Endodermal cell (in vitro differentiated cells): ENCODE measurements around the gene ALG8. TPM values are rescaled to one million over a fixed set of nuclear protein-coding genes. Genes with fewer than 3 reads are reported as not detected.

Experiments used
- DNase-seq: peaks from one replicate; pipeline ENCODE4 v3.0.0-alpha.2; 2017
- H3K27ac ChIP-seq: 2 replicates; pipeline ENCODE4 v1.5.1; 2013; ENCODE audit warnings: mild to moderate bottlenecking, low read depth, low read length, moderate library complexity
- H3K27me3 ChIP-seq: 2 replicates; pipeline ENCODE4 v1.6.1; 2013; ENCODE audit warnings: mild to moderate bottlenecking, low read length, moderate library complexity; ENCODE audit not compliant: insufficient read depth, control insufficient read depth, poor library complexity, severe bottlenecking
- H3K36me3 ChIP-seq: 2 replicates; pipeline ENCODE4 v1.7.0; 2013; ENCODE audit warnings: mild to moderate bottlenecking, low read length, moderate library complexity; ENCODE audit not compliant: control insufficient read depth, insufficient read depth
- H3K4me1 ChIP-seq: one replicate; pipeline ENCODE4 v1.7.0; 2013; ENCODE audit warnings: low read length; ENCODE audit not compliant: control insufficient read depth, insufficient read depth
- H3K4me3 ChIP-seq: 2 replicates; pipeline ENCODE4 v1.5.1; 2013; ENCODE audit warnings: mild to moderate bottlenecking, low read length, moderate library complexity
- H3K9ac ChIP-seq: 2 replicates; pipeline ENCODE4 v1.6.1; 2013; ENCODE audit warnings: mild to moderate bottlenecking, low read length, moderate library complexity; ENCODE audit not compliant: poor library complexity, severe bottlenecking; ENCODE audit errors: extremely low read depth
- H3K9me3 ChIP-seq: 2 replicates; pipeline ENCODE4 v1.6.1; 2013; ENCODE audit warnings: mild to moderate bottlenecking, low read length, moderate library complexity; ENCODE audit not compliant: control insufficient read depth
- H3K27ac Mint-ChIP-seq: 2 replicates; pipeline ENCODE4 v1.8.0; 2020; ENCODE audit warnings: mixed read lengths
- H3K27me3 Mint-ChIP-seq: 2 replicates; pipeline ENCODE4 v1.8.0; 2021; ENCODE audit warnings: mild to moderate bottlenecking, mixed read lengths; ENCODE audit not compliant: insufficient read depth
- H3K36me3 Mint-ChIP-seq: 2 replicates; pipeline ENCODE4 v1.8.0; 2020; ENCODE audit warnings: low read depth, mixed read lengths
- H3K4me1 Mint-ChIP-seq: 2 replicates; pipeline ENCODE4 v1.8.0; 2020; ENCODE audit warnings: mixed read lengths
- H3K4me3 Mint-ChIP-seq: 2 replicates; pipeline ENCODE4 v1.8.0; 2020; ENCODE audit warnings: mild to moderate bottlenecking, moderate library complexity, mixed read lengths
- H3K9me3 Mint-ChIP-seq: 2 replicates; pipeline ENCODE4 v1.8.0; 2020; ENCODE audit warnings: mild to moderate bottlenecking, mixed read lengths
- CTCF ChIP-seq: fragments of 200-600 bp; sonication (generic); conservative IDR thresholded peaks from 2 replicates; pipeline ENCODE4 v1.5.0; 2021; ENCODE audit warnings: antibody characterized with exemption, mild to moderate bottlenecking
- WGBS, 2 experiments: methylation state at CpG; one replicate each; pipeline versions ENCODE4 v1.1.5 to v1.1.7; 2013; ENCODE audit warnings: missing lambda C conversion rate in 2 of 2, mixed read lengths in 1 of 2; ENCODE audit not compliant: insufficient coverage in 1 of 2, insufficient read length in 1 of 2; 5-methylcytosine and 5-hydroxymethylcytosine counted together
- total RNA-seq, 2 donors: library from RNA; stranded (reverse); fragmentation: NEBNext Ultra II Directional in 1 of 2; extraction: Animal tissue kit (Norgen Biotek cat#: 25700) in 1 of 2; gene quantifications; 2 replicates in 1 of 2; 3 replicates in 1 of 2; pipeline ENCODE4 v1.2.1, GENCODE V29; 2021

The ALG8 gene
- total RNA-seq, 2 donors from 2014 or later: 72.1 to 81.4 TPM

- H3K4me3 Mint-ChIP-seq: no peak overlapping the region
- H3K4me1 ChIP-seq: no peaks in the 10 kb centered on the region
- H3K36me3 ChIP-seq: peaks cover 25% of the 10 kb centered on the region
- no peaks in the 10 kb centered on the region for H3K27me3 ChIP-seq
- H3K27ac ChIP-seq: no peak overlapping the region
- 95 to 100% methylated on average over 1 to 2 of the region's 2 CpGs for WGBS, 2 experiments
- peaks cover 30% of the 10 kb centered on the region for H3K36me3 Mint-ChIP-seq
- no peak overlapping the region for H3K4me3 ChIP-seq
- no peaks in the 10 kb centered on the region for H3K27me3 Mint-ChIP-seq
- no peak overlapping the region for H3K27ac Mint-ChIP-seq
- no peak for DNase-seq
- TF ChIP-seq CTCF: no peak
- no peaks in the 10 kb centered on the region for H3K9me3 ChIP-seq
- H3K4me1 Mint-ChIP-seq: no peaks in the 10 kb centered on the region
- H3K9ac ChIP-seq: no peak overlapping the region
- no peaks in the 10 kb centered on the region for H3K9me3 Mint-ChIP-seq
Observed at GRCh38 chr11:78132475-78132874, 7.0 kb downstream of the ALG8 start.

GRCh38 chr11:78131956-78132355 is 7.5 kb downstream of the ALG8 start:
- 25 to 83% methylated on average over 1 to 3 of the region's 3 CpGs for WGBS, 2 experiments
- no peaks in the 10 kb centered on the region for H3K9me3 ChIP-seq
- no peaks in the 10 kb centered on the region for H3K4me1 Mint-ChIP-seq
- no peak for TF ChIP-seq CTCF
- peaks cover 25% of the 10 kb centered on the region for H3K36me3 Mint-ChIP-seq
- no peak for DNase-seq
- H3K27ac ChIP-seq: no peak overlapping the region
- no peak overlapping the region for H3K9ac ChIP-seq
- H3K36me3 ChIP-seq: peaks cover 21% of the 10 kb centered on the region
- no peak overlapping the region for H3K4me3 Mint-ChIP-seq
- no peaks in the 10 kb centered on the region for H3K9me3 Mint-ChIP-seq
- H3K27ac Mint-ChIP-seq: no peak overlapping the region
- no peaks in the 10 kb centered on the region for H3K27me3 Mint-ChIP-seq
- no peaks in the 10 kb centered on the region for H3K4me1 ChIP-seq
- H3K27me3 ChIP-seq: no peaks in the 10 kb centered on the region
- no peak overlapping the region for H3K4me3 ChIP-seq

GRCh38 chr11:78127403-78127802 is 12.0 kb downstream of the ALG8 start:
- Histone ChIP-seq H3K4me3 (no peak overlapping the region), H3K27me3 (no peaks in the 10 kb centered on the region), H3K27ac (no peak overlapping the region), H3K9ac (no peak overlapping the region), H3K9me3 (no peaks in the 10 kb centered on the region), H3K4me1 (no peaks in the 10 kb centered on the region), H3K36me3 (peaks cover 17% of the 10 kb centered on the region)
- WGBS, 2 experiments: 89 to 100% methylated on average over 1 to 2 of the region's 3 CpGs
- no peaks in the 10 kb centered on the region for H3K27me3 Mint-ChIP-seq
- H3K4me1 Mint-ChIP-seq: no peaks in the 10 kb centered on the region
- TF ChIP-seq CTCF: no peak
- H3K27ac Mint-ChIP-seq: no peak overlapping the region
- no peak overlapping the region for H3K4me3 Mint-ChIP-seq
- no peak for DNase-seq
- H3K36me3 Mint-ChIP-seq: peaks cover 21% of the 10 kb centered on the region
- no peaks in the 10 kb centered on the region for H3K9me3 Mint-ChIP-seq
